ENCODE results near the gene AFP. TPM values are rescaled to one million over a fixed set of nuclear protein-coding genes. Genes with fewer than 3 reads are reported as not detected.

The AFP gene
- total and polyA plus RNA-seq, 9 of the 15 experiments (the other 6 are each of a cell fraction or from before 2014, with no cell fraction given): 0.47 to 6.2 (median 3.0) TPM

DNA sequence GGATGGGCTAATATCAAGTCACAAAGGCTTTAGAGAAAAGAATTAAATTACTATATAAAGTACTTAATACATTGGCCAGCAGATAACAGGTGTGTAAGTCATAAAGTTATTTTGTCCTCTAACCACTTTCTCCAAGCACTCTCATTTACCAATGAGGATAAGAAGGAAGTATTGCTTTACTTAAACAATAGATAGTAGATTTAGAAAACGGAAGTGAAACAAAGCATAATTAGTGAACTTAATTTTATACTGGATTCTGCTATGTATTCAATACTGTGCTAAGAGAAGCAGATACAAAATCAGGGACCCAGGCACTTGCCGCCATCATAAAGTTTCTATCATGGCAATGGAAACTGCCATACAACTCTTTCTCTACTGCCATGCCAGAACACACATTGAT is 69.5 kb downstream of the AFP start:
- intact Hi-C loops (cut with micrococcal nuclease): no loop called here
- Histone ChIP-seq H4K20me1 (replicated peaks; ENCODE audit: control insufficient read depth, insufficient read depth, low read length) (no peaks in the 10 kb centered on the region), H3K4me1 (replicated peaks in 1 of 2; ENCODE audit: control insufficient read depth in 2 of 2, insufficient read depth in 2 of 2, low read length in 2 of 2) (no peaks in the 10 kb centered on the region), H3K4me3 (no peak overlapping the region), H3K27me3 (ENCODE audit: control insufficient read depth in 2 of 2, insufficient read depth in 2 of 2, low read length in 2 of 2) (no peaks in the 10 kb centered on the region), H3K9me1 (ENCODE audit: control insufficient read depth, insufficient read depth, low read length) (no peaks in the 10 kb centered on the region), H3K4me2 (ENCODE audit: insufficient read depth, low read length) (no peak overlapping the region), H3K9me3 (replicated peaks; ENCODE audit: control insufficient read depth, insufficient read depth, low read depth, low read length) (no peaks in the 10 kb centered on the region), H2AFZ (ENCODE audit: low read depth, low read length) (no peak overlapping the region), H3K79me2 (ENCODE audit: control insufficient read depth, insufficient read depth, low read length) (no peaks in the 10 kb centered on the region), H3K36me3 (ENCODE audit: control insufficient read depth, insufficient read depth, low read length) (no peaks in the 10 kb centered on the region), H3K9ac (ENCODE audit: insufficient read depth in 1 of 2, low read depth in 2 of 2, low read length in 2 of 2) (no peak overlapping the region), H3K27ac (ENCODE audit: extremely low read depth, low read depth, low read length) (no peak overlapping the region)
- TF ChIP-seq FOS (IDR thresholded peaks at IDR 0.05; ENCODE audit: extremely low read depth, insufficient read length) (no peak), SMARCC2 (IDR thresholded peaks at IDR 0.05; ENCODE audit: low read depth) (no peak), TEAD2 (tag; IDR thresholded peaks at IDR 0.05) (no peak), ZNF354B (CRISPR knock-in tag; IDR thresholded peaks at IDR 0.05) (no peak), GABPB2 (CRISPR knock-in tag; conservative IDR thresholded peaks at IDR 0.05) (no peak), STAT5A (IDR thresholded peaks at IDR 0.05; ENCODE audit: borderline replicate concordance, low read length) (no peak), MAFG (tag; conservative IDR thresholded peaks at IDR 0.05) (no peak), ZNF717 (CRISPR knock-in tag; IDR thresholded peaks at IDR 0.05) (no peak), ZC3H8 (IDR thresholded peaks at IDR 0.05) (no peak), ZNF551 (CRISPR knock-in tag; IDR thresholded peaks at IDR 0.05) (no peak), POLR2AphosphoS5 (IDR thresholded peaks at IDR 0.05; ENCODE audit: control insufficient read depth, insufficient read depth, low read depth, low read length) (no peak), HDAC8 (tag; IDR thresholded peaks at IDR 0.05) (no peak), IRF2 (CRISPR knock-in tag; IDR thresholded peaks at IDR 0.05) (no peak), SIX5 (IDR thresholded peaks at IDR 0.05; ENCODE audit: borderline replicate concordance in 1 of 2, insufficient read depth in 1 of 2, low read depth in 1 of 2, low read length in 2 of 2) (no peak), L3MBTL2 (IDR thresholded peaks at IDR 0.05) (no peak), CBFB (CRISPR knock-in tag; IDR thresholded peaks at IDR 0.05) (no peak)
- TF ChIP-seq, protein P1, sequence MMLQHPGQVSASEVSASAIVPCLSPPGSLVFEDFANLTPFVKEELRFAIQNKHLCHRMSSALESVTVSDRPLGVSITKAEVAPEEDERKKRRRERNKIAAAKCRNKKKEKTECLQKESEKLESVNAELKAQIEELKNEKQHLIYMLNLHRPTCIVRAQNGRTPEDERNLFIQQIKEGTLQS (IDR thresholded peaks at IDR 0.05): no peak
- TF ChIP-seq, protein P1 (CRISPR knock-in tag; conservative IDR thresholded peaks at IDR 0.05): no peak
- TF ChIP-seq, protein P2, sequence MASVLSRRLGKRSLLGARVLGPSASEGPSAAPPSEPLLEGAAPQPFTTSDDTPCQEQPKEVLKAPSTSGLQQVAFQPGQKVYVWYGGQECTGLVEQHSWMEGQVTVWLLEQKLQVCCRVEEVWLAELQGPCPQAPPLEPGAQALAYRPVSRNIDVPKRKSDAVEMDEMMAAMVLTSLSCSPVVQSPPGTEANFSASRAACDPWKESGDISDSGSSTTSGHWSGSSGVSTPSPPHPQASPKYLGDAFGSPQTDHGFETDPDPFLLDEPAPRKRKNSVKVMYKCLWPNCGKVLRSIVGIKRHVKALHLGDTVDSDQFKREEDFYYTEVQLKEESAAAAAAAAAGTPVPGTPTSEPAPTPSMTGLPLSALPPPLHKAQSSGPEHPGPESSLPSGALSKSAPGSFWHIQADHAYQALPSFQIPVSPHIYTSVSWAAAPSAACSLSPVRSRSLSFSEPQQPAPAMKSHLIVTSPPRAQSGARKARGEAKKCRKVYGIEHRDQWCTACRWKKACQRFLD (CRISPR knock-in tag; IDR thresholded peaks at IDR 0.05): no peak
- TF ChIP-seq, protein P3, sequence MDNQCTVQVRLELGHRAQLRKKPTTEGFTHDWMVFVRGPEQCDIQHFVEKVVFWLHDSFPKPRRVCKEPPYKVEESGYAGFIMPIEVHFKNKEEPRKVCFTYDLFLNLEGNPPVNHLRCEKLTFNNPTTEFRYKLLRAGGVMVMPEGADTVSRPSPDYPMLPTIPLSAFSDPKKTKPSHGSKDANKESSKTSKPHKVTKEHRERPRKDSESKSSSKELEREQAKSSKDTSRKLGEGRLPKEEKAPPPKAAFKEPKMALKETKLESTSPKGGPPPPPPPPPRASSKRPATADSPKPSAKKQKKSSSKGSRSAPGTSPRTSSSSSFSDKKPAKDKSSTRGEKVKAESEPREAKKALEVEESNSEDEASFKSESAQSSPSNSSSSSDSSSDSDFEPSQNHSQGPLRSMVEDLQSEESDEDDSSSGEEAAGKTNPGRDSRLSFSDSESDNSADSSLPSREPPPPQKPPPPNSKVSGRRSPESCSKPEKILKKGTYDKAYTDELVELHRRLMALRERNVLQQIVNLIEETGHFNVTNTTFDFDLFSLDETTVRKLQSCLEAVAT (IDR thresholded peaks at IDR 0.05): no peak
- TF ChIP-seq, protein P4, sequence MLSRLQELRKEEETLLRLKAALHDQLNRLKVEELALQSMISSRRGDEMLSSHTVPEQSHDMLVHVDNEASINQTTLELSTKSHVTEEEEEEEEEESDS (CRISPR knock-in tag; IDR thresholded peaks at IDR 0.05): no peak
- no peak for FAIRE-seq
- CTCF ChIA-PET (ENCODE audit: low intra/inter-chr PET ratio): no interaction called here
- WGBS (ENCODE audit: insufficient coverage, low coverage, missing lambda C conversion rate): 17% methylated on average over 2 of the region's 2 CpGs
- no TSS peak for BruUV-seq (replicated peaks)
- no peak for ATAC-seq
- no peak for DNase-seq (ENCODE audit: extremely low read depth in 1 of 4, low spot score in 3 of 4)
- in situ Hi-C loops (cut with MboI): no loop called here
- POLR2A ChIA-PET: no interaction called here
